Neural cell (in vitro differentiated cells): ENCODE results near the gene DNAH1. TPM values are rescaled to one million over a fixed set of nuclear protein-coding genes. Genes with fewer than 3 reads are reported as not detected.

Experiments
- H2AFZ ChIP-seq: fragments of 200-600, 300-800 bp; sonication (generic), shearing (Covaris generic); 2 replicates; pipeline ENCODE4 v1.6.0; 2014; ENCODE audit warnings: low read depth, mild to moderate bottlenecking, antibody characterized with exemption, low read length, moderate library complexity
- H3F3A ChIP-seq: fragments of 200-600 bp; shearing (Covaris generic); 2 replicates; pipeline ENCODE4 v1.6.1; 2016; ENCODE audit warnings: mild to moderate bottlenecking, moderate library complexity, mixed read lengths, antibody characterized with exemption, low read length; ENCODE audit not compliant: insufficient read depth, poor library complexity, severe bottlenecking
- H3K27ac ChIP-seq: fragments of 200-600, 300-800 bp; sonication (generic), shearing (Covaris generic); 2 replicates; pipeline ENCODE4 v1.5.1; 2014; ENCODE audit warnings: mild to moderate bottlenecking, low read length, moderate library complexity
- H3K27me3 ChIP-seq: fragments of 300-800, 200-600 bp; sonication (generic), shearing (Covaris generic); 2 replicates; pipeline ENCODE4 v1.6.0; 2014; ENCODE audit warnings: mild to moderate bottlenecking, low read depth, low read length, moderate library complexity; ENCODE audit not compliant: insufficient read depth
- H3K36me3 ChIP-seq: fragments of 300-800, 200-600 bp; sonication (generic), shearing (Covaris generic); 2 replicates; pipeline ENCODE4 v1.5.1; 2014; ENCODE audit warnings: mild to moderate bottlenecking, antibody characterized with exemption, low read length, moderate library complexity; ENCODE audit not compliant: insufficient read depth
- H3K4me2 ChIP-seq: fragments of 300-800, 200-600 bp; sonication (generic), shearing (Covaris generic); 2 replicates; pipeline ENCODE4 v1.6.0; 2014; ENCODE audit warnings: mild to moderate bottlenecking, low read length
- H3K4me3 ChIP-seq: fragments of 300-800, 200-600 bp; sonication (generic), shearing (Covaris generic); 2 replicates; pipeline ENCODE4 v1.5.1; 2014; ENCODE audit warnings: mild to moderate bottlenecking, low read length, moderate library complexity
- H3K79me2 ChIP-seq: fragments of 200-600 bp; shearing (Covaris generic); replicated peaks from 2 replicates; pipeline ENCODE4 v1.6.0; 2014; ENCODE audit warnings: mild to moderate bottlenecking, low read length, moderate library complexity; ENCODE audit not compliant: insufficient read depth
- H3K9ac ChIP-seq: fragments of 300-800, 200-600 bp; sonication (generic), shearing (Covaris generic); 2 replicates; pipeline ENCODE4 v1.6.1; 2016; ENCODE audit warnings: mild to moderate bottlenecking, low read length, mixed read lengths
- H3K9me2 ChIP-seq: fragments of 200-600 bp; shearing (Covaris generic); 2 replicates; pipeline ENCODE4 v1.6.1; 2016; ENCODE audit warnings: mild to moderate bottlenecking, low read length, mixed read lengths; ENCODE audit not compliant: insufficient read depth
- H3K9me3 ChIP-seq: fragments of 200-600, 300-800 bp; sonication (generic), shearing (Covaris generic); 2 replicates; pipeline ENCODE4 v1.6.1; 2016; ENCODE audit warnings: mild to moderate bottlenecking, mixed run types, low read length, moderate library complexity, mixed read lengths
- H4K20me1 ChIP-seq: fragments of 200-600 bp; shearing (Covaris generic); 2 replicates; pipeline ENCODE4 v1.6.1; 2016; ENCODE audit warnings: mild to moderate bottlenecking, mixed run types; ENCODE audit not compliant: insufficient read depth
- CTCF ChIP-seq: fragments of 450-650 bp; IDR thresholded peaks from 2 replicates; pipeline ENCODE4 v1.5.1; 2014; ENCODE audit warnings: antibody characterized with exemption, mild to moderate bottlenecking, moderate library complexity; ENCODE audit not compliant: poor library complexity, severe bottlenecking
- EP300 ChIP-seq: fragments of 450-650 bp; conservative IDR thresholded peaks from 2 replicates; pipeline ENCODE4 v1.6.1; 2014; ENCODE audit warnings: antibody characterized with exemption, mild to moderate bottlenecking, moderate library complexity; ENCODE audit not compliant: poor library complexity, severe bottlenecking
- EZH2 ChIP-seq: fragments of 200-600, 300-800 bp; shearing (Covaris generic), sonication (generic); IDR thresholded peaks from 2 replicates; pipeline ENCODE4 v1.6.1; 2014; ENCODE audit warnings: antibody characterized with exemption, low read length, borderline replicate concordance, mild to moderate bottlenecking; ENCODE audit not compliant: insufficient read depth, poor library complexity, severe bottlenecking
- MXI1 ChIP-seq: fragments of 450-650 bp; conservative IDR thresholded peaks from 2 replicates; pipeline ENCODE4 v1.6.1; 2014; ENCODE audit warnings: antibody characterized with exemption, mild to moderate bottlenecking; ENCODE audit not compliant: poor library complexity, severe bottlenecking
- POLR2AphosphoS5 ChIP-seq: IDR thresholded peaks from 2 replicates; pipeline ENCODE4 v1.6.1; 2012
- RAD21 ChIP-seq: fragments of 450-650 bp; conservative IDR thresholded peaks from 2 replicates; pipeline ENCODE4 v1.6.1; 2014; ENCODE audit warnings: antibody characterized with exemption, mild to moderate bottlenecking, moderate library complexity
- REST ChIP-seq: IDR thresholded peaks from 2 replicates; pipeline ENCODE4 v1.6.1; 2012; ENCODE audit warnings: borderline replicate concordance
- SMC3 ChIP-seq: fragments of 450-650 bp; conservative IDR thresholded peaks from 2 replicates; pipeline ENCODE4 v1.6.1; 2014; ENCODE audit warnings: antibody characterized with exemption, mild to moderate bottlenecking, moderate library complexity; ENCODE audit not compliant: poor library complexity
- TAF1 ChIP-seq: IDR thresholded peaks from 2 replicates; pipeline ENCODE4 v1.6.1; 2012; ENCODE audit warnings: low read depth
- polyA plus RNA-seq: library from polyadenylated mRNA; depleted of rRNA; stranded (reverse); fragments of >200 nt; gene quantifications from 2 replicates; pipeline ENCODE4 v1.2.3, GENCODE V29; 2014

Gene DNAH1
- polyA plus RNA-seq, 1 donor from 2014 or later = 5.4 TPM

GRCh38 chr3:52423173-52423572, 107.1 kb downstream of the DNAH1 start:
- Histone ChIP-seq H3K79me2 (no peaks in the 10 kb centered on the region), H3K9ac (no peak overlapping the region), H3K4me3 (no peak overlapping the region), H3K27ac (no peak overlapping the region), H4K20me1 (no peaks in the 10 kb centered on the region), H3K9me2 (no peaks in the 10 kb centered on the region), H3K27me3 (no peaks in the 10 kb centered on the region), H3F3A (no peaks in the 10 kb centered on the region), H3K4me2 (no peak overlapping the region), H3K36me3 (no peaks in the 10 kb centered on the region), H2AFZ (no peak overlapping the region), H3K9me3 (no peaks in the 10 kb centered on the region)
- TF ChIP-seq EZH2 (no peak), REST (no peak)

- Histone ChIP-seq H3K4me2 (no peak overlapping the region), H3K9ac (no peak overlapping the region), H3K27ac (no peak overlapping the region), H4K20me1 (no peaks in the 10 kb centered on the region), H2AFZ (no peak overlapping the region), H3K4me3 (no peak overlapping the region), H3K9me3 (no peaks in the 10 kb centered on the region), H3K27me3 (no peaks in the 10 kb centered on the region), H3K36me3 (no peaks in the 10 kb centered on the region), H3K9me2 (no peaks in the 10 kb centered on the region), H3K79me2 (no peaks in the 10 kb centered on the region), H3F3A (no peaks in the 10 kb centered on the region)
- TF ChIP-seq EZH2 (no peak), RAD21 (peak; percentile 86), POLR2AphosphoS5 (no peak), MXI1 (peak; percentile 23), REST (no peak), CTCF (peak; percentile 89), EP300 (no peak), TAF1 (no peak), SMC3 (peak; percentile 85)
These were observed 112.3 kb downstream of the DNAH1 start for GRCh38 chr3:52428151-52429005.
